ENCODE data around the gene NCAPH2.

DNA sequence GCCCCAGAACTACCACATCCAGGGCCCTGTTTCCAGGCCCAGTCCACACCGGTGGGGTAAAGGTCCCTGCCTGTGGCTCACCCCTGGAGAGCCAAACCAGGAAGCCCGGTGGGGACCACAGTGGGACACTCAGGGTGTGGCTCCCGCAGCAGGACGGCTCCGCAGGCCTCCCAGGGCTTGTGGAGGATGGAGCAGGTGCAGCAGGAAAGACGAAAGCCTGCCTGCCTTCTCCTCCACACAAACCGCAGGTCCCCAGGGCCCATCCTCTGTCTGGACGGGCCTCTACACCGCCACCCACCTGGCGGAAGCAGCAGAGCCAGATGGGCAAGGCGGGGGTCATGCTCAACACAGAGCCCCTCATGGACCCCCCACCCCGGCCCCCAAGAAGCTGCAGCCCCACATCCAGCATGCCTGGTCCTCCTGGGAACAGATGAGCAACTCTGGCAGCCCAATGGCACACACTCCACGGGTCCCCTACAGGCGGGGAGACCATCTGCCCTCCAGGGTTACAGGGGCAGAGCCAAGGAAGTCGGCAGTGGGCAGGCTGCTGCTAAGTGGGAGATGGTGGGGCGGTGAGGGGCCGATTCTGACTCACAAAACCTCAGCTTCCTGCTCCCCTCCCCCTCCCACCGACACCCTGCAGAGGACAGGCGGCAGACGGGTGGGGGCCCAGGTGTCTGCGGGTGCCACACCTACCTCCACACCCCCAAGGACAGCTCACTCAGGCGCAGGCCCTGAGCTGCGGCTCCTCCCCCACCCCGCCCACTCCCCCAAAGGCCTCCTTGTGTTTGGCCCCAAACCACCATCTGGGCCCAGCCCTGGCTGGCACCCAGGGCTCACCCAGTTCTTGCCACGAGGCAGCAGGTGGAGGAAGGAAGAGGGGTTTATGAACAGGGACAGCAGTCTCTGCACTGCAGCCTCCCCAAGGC, 38.4 kb upstream of the NCAPH2 start:
- TF ChIP-seq, protein P1, sequence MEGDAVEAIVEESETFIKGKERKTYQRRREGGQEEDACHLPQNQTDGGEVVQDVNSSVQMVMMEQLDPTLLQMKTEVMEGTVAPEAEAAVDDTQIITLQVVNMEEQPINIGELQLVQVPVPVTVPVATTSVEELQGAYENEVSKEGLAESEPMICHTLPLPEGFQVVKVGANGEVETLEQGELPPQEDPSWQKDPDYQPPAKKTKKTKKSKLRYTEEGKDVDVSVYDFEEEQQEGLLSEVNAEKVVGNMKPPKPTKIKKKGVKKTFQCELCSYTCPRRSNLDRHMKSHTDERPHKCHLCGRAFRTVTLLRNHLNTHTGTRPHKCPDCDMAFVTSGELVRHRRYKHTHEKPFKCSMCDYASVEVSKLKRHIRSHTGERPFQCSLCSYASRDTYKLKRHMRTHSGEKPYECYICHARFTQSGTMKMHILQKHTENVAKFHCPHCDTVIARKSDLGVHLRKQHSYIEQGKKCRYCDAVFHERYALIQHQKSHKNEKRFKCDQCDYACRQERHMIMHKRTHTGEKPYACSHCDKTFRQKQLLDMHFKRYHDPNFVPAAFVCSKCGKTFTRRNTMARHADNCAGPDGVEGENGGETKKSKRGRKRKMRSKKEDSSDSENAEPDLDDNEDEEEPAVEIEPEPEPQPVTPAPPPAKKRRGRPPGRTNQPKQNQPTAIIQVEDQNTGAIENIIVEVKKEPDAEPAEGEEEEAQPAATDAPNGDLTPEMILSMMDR (IDR thresholded peaks at IDR 0.05), result no peak
- TF ChIP-seq POLR2AphosphoS5 (IDR thresholded peaks at IDR 0.05), result no peak
